HepG2 (cell line): Measurements from ENCODE around the gene ZC3H18. TPM values are rescaled to one million over a fixed set of nuclear protein-coding genes. Genes with fewer than 3 reads are reported as not detected.

Source experiments
- ARID5B ChIP-seq: IDR thresholded peaks from 2 replicates; pipeline ENCODE4 v1.4.0; 2020; ENCODE audit warnings: mild to moderate bottlenecking, missing genetic modification reagents
- HMGXB4 ChIP-seq, 2 experiments: sonication (generic) in 1 of 2; formaldehyde crosslinking in 1 of 2; IDR thresholded peaks; 2 replicates each; pipeline versions ENCODE4 v1.4.0 to v1.6.1; 2018 to 2020; ENCODE audit warnings: missing genetic modification reagents in 2 of 2, borderline replicate concordance in 1 of 2, low read depth in 1 of 2, mild to moderate bottlenecking in 1 of 2, missing biosample characterization in 1 of 2
- HNRNPK ChIP-seq: fragments of 200-400 bp; formaldehyde crosslinking; IDR thresholded peaks from 2 replicates; pipeline ENCODE4 v1.6.1; 2018; ENCODE audit warnings: low read length, low read depth, moderate library complexity, mild to moderate bottlenecking; ENCODE audit not compliant: poor library complexity, severe bottlenecking
- IRF9 ChIP-seq: sonication (generic); formaldehyde crosslinking; IDR thresholded peaks from 2 replicates; pipeline ENCODE4 v1.8.0; 2022; ENCODE audit warnings: missing genetic modification reagents, mild to moderate bottlenecking, borderline replicate concordance
- MYC ChIP-seq: sonication (generic); formaldehyde crosslinking; IDR thresholded peaks from 2 replicates; pipeline ENCODE4 v1.9.0; 2021; ENCODE audit warnings: missing genetic modification reagents, borderline replicate concordance
- PATZ1 ChIP-seq: sonication (generic); formaldehyde crosslinking; IDR thresholded peaks from 2 replicates; pipeline ENCODE4 v1.4.0; 2020; ENCODE audit warnings: missing genetic modification reagents
- SOX6 ChIP-seq, 2 experiments: fragments of 450-650 bp in 1 of 2; sonication (generic) in 1 of 2; formaldehyde crosslinking in 1 of 2; IDR thresholded peaks; 2 replicates each; pipeline versions ENCODE4 v1.4.0 to v1.6.1; 2017 to 2020; ENCODE audit warnings: antibody characterized with exemption in 1 of 2, mild to moderate bottlenecking in 1 of 2, missing genetic modification reagents in 1 of 2
- THRA ChIP-seq: sonication (generic); formaldehyde crosslinking; IDR thresholded peaks from 2 replicates; pipeline ENCODE4 v1.4.0; 2020; ENCODE audit warnings: missing genetic modification reagents, borderline replicate concordance
- ZBTB42 ChIP-seq: sonication (generic); formaldehyde crosslinking; IDR thresholded peaks from 2 replicates; pipeline ENCODE4 v1.5.0; 2020; ENCODE audit warnings: mild to moderate bottlenecking, missing genetic modification reagents
- ZNF709 ChIP-seq: sonication (generic); formaldehyde crosslinking; IDR thresholded peaks from 2 replicates; pipeline ENCODE4 v1.5.0; 2020; ENCODE audit warnings: mild to moderate bottlenecking, missing genetic modification reagents
- ZNF713 ChIP-seq: sonication (generic); formaldehyde crosslinking; IDR thresholded peaks from 2 replicates; pipeline ENCODE4 v1.4.0; 2020; ENCODE audit warnings: mild to moderate bottlenecking, missing genetic modification reagents
- ZNF790 ChIP-seq: sonication (generic); formaldehyde crosslinking; IDR thresholded peaks from 2 replicates; pipeline ENCODE4 v1.8.0; 2022; ENCODE audit warnings: missing genetic modification reagents, mild to moderate bottlenecking, borderline replicate concordance
- ZNF883 ChIP-seq: sonication (generic); formaldehyde crosslinking; IDR thresholded peaks from 2 replicates; pipeline ENCODE4 v1.5.1; 2020; ENCODE audit warnings: mild to moderate bottlenecking, missing genetic modification reagents; ENCODE audit errors: not compliant biosample characterization
- polyA plus RNA-seq, 8 experiments: library from polyadenylated mRNA; depleted of rRNA in 3 of 8; stranded (reverse) in 7 of 8; unstranded in 1 of 8; fragments of >200 nt; fragmentation: Illumina TruSeq in 4 of 8; extraction: Trizol in 4 of 8; gene quantifications; 2 replicates each; pipeline versions ENCODE4 v1.2.1 to v1.2.3, GENCODE V29; 2011 to 2016; ENCODE audit warnings: low read depth in 4 of 8, missing spikeins in 1 of 8, mixed read lengths in 1 of 8; ENCODE audit not compliant: insufficient read depth in 1 of 8
- total RNA-seq, 5 experiments: library from RNA; depleted of rRNA; stranded (reverse); fragments of >200 nt; fragmentation: Illumina TruSeq; extraction: Trizol; gene quantifications; 2 replicates each; pipeline ENCODE4 v1.2.3, GENCODE V29; 2016; ENCODE audit warnings: low read depth in 1 of 5

The ZC3H18 gene
- total and polyA plus RNA-seq, 2 of the 13 experiments (the other 11 are each of a cell fraction or from before 2014, with no cell fraction given): 11.2 to 27.4 TPM

- TF ChIP-seq ARID5B (0 out of 2 replicates have a peak, but pooled peaks have one; percentile 11), THRA (CRISPR knock-in tag) (0 out of 2 replicates have a peak, but pooled peaks have one; percentile 26), HNRNPK (peak; percentile 89), SOX6 (IDR thresholded peaks at IDR 0.05) (no peak), SOX6 (CRISPR knock-in tag; IDR thresholded peaks at IDR 0.05) (peak; percentile 25; the same call in 1 of the 2 replicates), ZNF883 (no peak), ZBTB42 (no peak), ZNF790 (CRISPR knock-in tag) (0 out of 2 replicates have a peak, but pooled peaks have one; percentile 28), ZNF709 (CRISPR knock-in tag) (0 out of 2 replicates have a peak, but pooled peaks have one; percentile 51), PATZ1 (CRISPR knock-in tag) (peak; percentile 89), HMGXB4 (CRISPR knock-in tag; IDR thresholded peaks at IDR 0.05; ENCODE audit: borderline replicate concordance in 1 of 2, low read depth in 1 of 2) (peak in 1 of 2 experiments; percentile 23; a peak in 1 of 4 replicates), MYC (CRISPR knock-in tag) (0 out of 2 replicates have a peak, but pooled peaks have one; percentile 28), IRF9 (CRISPR knock-in tag) (0 out of 2 replicates have a peak, but pooled peaks have one; percentile 48), ZNF713 (no peak)
These were observed 8.5 kb upstream of the ZC3H18 start (continued) for GRCh38 chr16:88561485-88562359.
